Activated naive CD8-positive, alpha-beta T cell treated with anti-CD3 and anti-CD28 coated beads, Interleukin-2, amount 50 U/mL, for 16 hours (primary cell): Measurements from ENCODE around the gene PARM1.

Source experiments
- DNase-seq: peaks from one replicate; pipeline ENCODE4 v3.0.0-alpha.2; 2020; ENCODE audit warnings: low read depth, low spot score

PARM1 gene

GRCh38 chr4:74942251-74942917 is 9.5 kb downstream of the PARM1 start:
- DNase-seq, result no peak

GRCh38 chr4:74942918-74943253 is 10.0 kb downstream of the PARM1 start:
- no peak for DNase-seq

GRCh38 chr4:74944354-74944793 is 11.5 kb downstream of the PARM1 start:
- no peak for DNase-seq

GRCh38 chr4:74946196-74946595 is 13.3 kb downstream of the PARM1 start:
- DNase-seq, result no peak

- DNase-seq, result no peak
These were observed 14.9 kb downstream of the PARM1 start for GRCh38 chr4:74947798-74948197.

GRCh38 chr4:74948236-74948635 is 15.3 kb downstream of the PARM1 start:
- no peak for DNase-seq

GRCh38 chr4:74950200-74950599 is 17.3 kb downstream of the PARM1 start:
- DNase-seq, result no peak

GRCh38 chr4:74950882-74951281 is 18.0 kb downstream of the PARM1 start:
- DNase-seq, result no peak

- no peak for DNase-seq
These were observed 20.7 kb downstream of the PARM1 start for GRCh38 chr4:74953647-74954046.

GRCh38 chr4:74958881-74959280 is 26.0 kb downstream of the PARM1 start:
- no peak for DNase-seq

- no peak for DNase-seq
These were observed 28.3 kb downstream of the PARM1 start for GRCh38 chr4:74961230-74961629.

- no peak for DNase-seq
These were observed 29.7 kb downstream of the PARM1 start for GRCh38 chr4:74962584-74962983.

- no peak for DNase-seq
These were observed 31.4 kb downstream of the PARM1 start for GRCh38 chr4:74964311-74964710.

GRCh38 chr4:74967324-74967723 is 34.4 kb downstream of the PARM1 start:
- DNase-seq, result no peak

- no peak for DNase-seq
These were observed 35.7 kb downstream of the PARM1 start for GRCh38 chr4:74968456-74969164.

GRCh38 chr4:74969507-74970474 is 36.9 kb downstream of the PARM1 start:
- no peak for DNase-seq

GRCh38 chr4:74970577-74970976 is 37.7 kb downstream of the PARM1 start:
- no peak for DNase-seq

- no peak for DNase-seq
These were observed 38.9 kb downstream of the PARM1 start for GRCh38 chr4:74971862-74972261.

- no peak for DNase-seq
These were observed 42.2 kb downstream of the PARM1 start for GRCh38 chr4:74975082-74975481.

GRCh38 chr4:74975848-74976824 is 43.2 kb downstream of the PARM1 start:
- no peak for DNase-seq
